Measurements from ENCODE around the gene DDIT4. TPM values are rescaled to one million over a fixed set of nuclear protein-coding genes. Genes with fewer than 3 reads are reported as not detected.
A peak's percentile ranks its signal among the peaks of the same experiment; 100 is the strongest.

The DDIT4 gene
- total and polyA plus RNA-seq, 2 experiments from 2014 or later: 114 to 136 TPM

- H3K27ac ChIP-seq (ENCODE audit: low read depth): peak overlapping the region; percentile 76; the same call in 1 of the 2 replicates
- no peaks in the 10 kb centered on the region for H3F3A ChIP-seq (replicated peaks; ENCODE audit: low read depth)
- peak; percentile 62 for ATAC-seq
- no peak for TF ChIP-seq POLR2AphosphoS5 (IDR thresholded peaks at IDR 0.05; ENCODE audit: low read depth)
- TF ChIP-seq NANOG (IDR thresholded peaks at IDR 0.05; ENCODE audit: borderline replicate concordance): no peak
- no peak for TF ChIP-seq EZH2phosphoT487 (IDR thresholded peaks at IDR 0.05; ENCODE audit: unreplicated experiment)
- no peak for TF ChIP-seq CTCF (conservative IDR thresholded peaks at IDR 0.05; ENCODE audit: low read depth in 2 of 2)
- TF ChIP-seq ETS1 (IDR thresholded peaks at IDR 0.05): no peak
- TF ChIP-seq STAT1 (IDR thresholded peaks at IDR 0.05; ENCODE audit: unreplicated experiment): no peak
- TF ChIP-seq ZNF331 (CRISPR knock-in tag; IDR thresholded peaks at IDR 0.05; ENCODE audit: low read depth): no peak
- no peak for TF ChIP-seq EZH2 (IDR thresholded peaks at IDR 0.05; ENCODE audit: low read depth, unreplicated experiment)
- no peak for TF ChIP-seq ZNF114 (CRISPR knock-in tag; IDR thresholded peaks at IDR 0.05)
- no peak for TF ChIP-seq REST (IDR thresholded peaks at IDR 0.05; ENCODE audit: unreplicated experiment)
- TF ChIP-seq JUNB (IDR thresholded peaks at IDR 0.05; ENCODE audit: unreplicated experiment): no peak
- no peak for TF ChIP-seq CREB1 (CRISPR knock-in tag; IDR thresholded peaks at IDR 0.05; ENCODE audit: low read depth)
- no peak for TF ChIP-seq ZNF462 (CRISPR knock-in tag; IDR thresholded peaks at IDR 0.05)
- H3K4me1 ChIP-seq (ENCODE audit: insufficient read depth): peaks cover 15% of the 10 kb centered on the region
- H3K27me3 ChIP-seq (ENCODE audit: insufficient read depth): no peaks in the 10 kb centered on the region
- no peaks in the 10 kb centered on the region for H3K79me2 ChIP-seq (replicated peaks; ENCODE audit: insufficient read depth)
- peak overlapping the region; percentile 88 for H2AFZ ChIP-seq
- Mint-ChIP-seq H3K4me3 (no peak overlapping the region; the same call in 2 of the 3 replicates), H3K9me3 (no peaks in the 10 kb centered on the region), H3K27me3 (ENCODE audit: insufficient read depth, low read depth, poor library complexity) (peaks cover 14% of the 10 kb centered on the region), H3K36me3 (ENCODE audit: low read depth) (no peaks in the 10 kb centered on the region; the same call in 2 of the 3 replicates), H3K27ac (no peak overlapping the region; the same call in 1 of the 2 replicates), H3K4me1 (peaks cover 22% of the 10 kb centered on the region)
- no peak overlapping the region for H3K4me3 ChIP-seq
- H3K9me2 ChIP-seq (ENCODE audit: insufficient read depth): no peaks in the 10 kb centered on the region
- DNase-seq (ENCODE audit: low spot score): peak; percentile 60
- H3K36me3 ChIP-seq (ENCODE audit: insufficient read depth): no peaks in the 10 kb centered on the region
- H3K4me2 ChIP-seq: peak overlapping the region; percentile 66
- H4K20me1 ChIP-seq (replicated peaks; ENCODE audit: insufficient read depth): no peaks in the 10 kb centered on the region
Measured at GRCh38 chr10:72310241-72310633, 36.5 kb downstream of the DDIT4 start.

All from GM23338 (cell line).